ENCODE data around the gene ANKZF1.

Gene ANKZF1

GRCh38 chr2:219228041-219228910, 1.3 kb upstream of the ANKZF1 start:
- no peak for DNase-seq

GRCh38 chr2:219228911-219229304, 698 bp upstream of the ANKZF1 start:
- DNase-seq = no peak

DNA sequence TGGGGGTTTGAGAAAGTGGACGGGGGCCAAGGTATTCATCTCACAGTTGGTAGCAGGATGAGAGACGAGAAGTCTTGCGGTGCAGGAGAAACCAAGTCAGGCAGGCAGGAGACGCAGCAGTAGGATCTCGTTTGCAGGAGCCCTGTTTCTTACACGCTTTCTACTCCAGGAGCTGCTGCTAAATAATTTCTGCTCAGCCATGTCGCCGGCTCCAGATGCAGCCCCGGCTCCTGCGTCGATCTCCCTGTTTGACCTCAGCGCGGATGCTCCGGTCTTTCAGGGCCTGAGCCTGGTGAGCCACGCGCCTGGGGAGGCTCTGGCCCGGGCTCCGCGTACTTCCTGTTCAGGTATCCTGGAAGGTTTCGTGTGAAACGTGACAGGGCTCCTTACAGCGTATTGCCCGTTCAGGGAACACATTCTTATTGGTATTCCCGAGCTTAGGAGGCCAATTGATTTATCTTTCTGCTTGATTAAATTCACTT, 494 bp downstream of the ANKZF1 start:
- DNase-seq = peak; percentile 71 to 79

DNA sequence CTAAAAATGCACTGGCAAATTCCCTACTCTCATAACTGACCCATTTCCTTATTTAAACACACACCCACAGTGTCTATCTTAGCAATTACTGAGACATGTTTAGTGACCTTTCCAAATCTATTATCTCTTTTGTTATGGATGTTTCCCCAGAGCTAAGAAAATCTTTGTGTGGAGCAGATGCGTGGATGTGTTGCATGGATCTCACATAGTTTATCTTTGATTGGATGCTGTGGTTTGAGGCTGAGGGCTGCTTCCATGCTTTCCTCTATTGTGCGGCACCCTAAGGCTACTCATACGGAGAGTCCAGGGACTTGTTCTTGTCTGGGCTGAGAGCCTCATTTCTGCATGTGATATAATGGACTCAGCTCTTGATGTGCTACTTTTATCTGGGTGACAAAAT, 4.7 kb downstream of the ANKZF1 start:
- DNase-seq = no peak

- no peak for DNase-seq
Measured at GRCh38 chr2:219243291-219243761, 13.7 kb downstream of the ANKZF1 start.

DNA sequence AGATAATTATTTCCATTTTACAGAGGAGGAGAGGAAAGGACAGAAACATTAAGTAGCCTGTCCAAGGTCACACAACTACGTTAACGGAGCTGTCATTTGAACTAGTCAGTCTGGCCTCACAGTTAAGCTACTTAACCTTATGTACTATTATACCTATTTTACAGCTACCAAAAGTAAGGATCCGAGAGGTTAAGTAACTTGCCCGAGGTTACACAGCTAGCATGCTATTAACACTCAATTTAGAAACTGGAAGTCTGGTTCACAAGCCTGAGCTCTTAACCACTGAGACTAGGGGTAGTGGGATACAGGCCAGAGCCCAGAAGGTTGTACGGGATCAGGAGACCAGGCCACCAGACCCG, 15.2 kb downstream of the ANKZF1 start:
- DNase-seq = no peak

GRCh38 chr2:219245148-219245898, 15.7 kb downstream of the ANKZF1 start, which contains the start of the genes GLB1L and STK16:
Gene GLB1L, minus strand, starts transcription at chr2:219245444. Its CDS starts 1,871 bp downstream, at chr2:219243573.
Gene STK16, plus strand, starts transcription at chr2:219245479. Its CDS starts 521 bp downstream, at chr2:219246000.
- peak; percentile 93 to 94 for DNase-seq

GRCh38 chr2:219245899-219246230, 16.3 kb downstream of the ANKZF1 start:
- DNase-seq = no peak

GRCh38 chr2:219246559-219246958, 17.0 kb downstream of the ANKZF1 start:
- DNase-seq = no peak

- peak; percentile 62 to 70 for DNase-seq
Measured at GRCh38 chr2:219247678-219248642, 18.4 kb downstream of the ANKZF1 start.

GRCh38 chr2:219248845-219249202, 19.2 kb downstream of the ANKZF1 start:
- DNase-seq = no peak

- DNase-seq = peak; percentile 45 to 65
Measured at GRCh38 chr2:219249203-219249980, 19.8 kb downstream of the ANKZF1 start.

DNA sequence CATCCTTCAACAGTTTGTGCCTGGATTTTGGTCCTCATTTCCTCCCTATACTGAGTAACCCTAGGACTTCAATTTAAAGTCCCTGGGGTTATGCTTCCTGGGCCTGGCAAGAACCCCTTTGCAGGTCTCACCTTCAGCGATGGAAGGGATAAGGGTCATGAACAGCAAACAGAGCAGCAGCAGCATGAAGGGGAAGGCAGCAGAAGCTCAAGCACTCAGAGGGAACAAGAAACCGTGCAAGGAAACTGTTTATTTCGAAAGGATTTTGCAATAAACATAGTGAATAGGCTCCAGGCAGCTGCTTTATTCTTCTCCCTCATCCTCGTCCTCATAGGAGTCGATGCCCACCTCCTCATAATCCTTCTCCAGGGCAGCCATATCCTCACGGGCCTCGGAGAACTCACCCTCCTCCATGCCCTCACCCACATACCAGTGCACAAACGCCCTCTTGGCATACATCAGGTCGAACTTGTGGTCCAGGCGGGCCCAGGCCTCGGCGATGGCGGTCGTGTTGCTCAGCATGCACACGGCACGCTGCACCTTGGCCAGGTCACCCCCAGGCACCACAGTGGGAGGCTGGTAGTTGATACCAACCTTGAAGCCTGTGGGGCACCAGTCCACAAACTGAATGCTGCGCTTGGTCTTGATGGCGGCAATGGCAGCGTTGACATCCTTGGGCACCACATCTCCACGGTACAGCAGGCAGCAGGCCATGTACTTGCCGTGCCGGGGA, 20.6 kb downstream of the ANKZF1 start:
- DNase-seq = no peak

DNA sequence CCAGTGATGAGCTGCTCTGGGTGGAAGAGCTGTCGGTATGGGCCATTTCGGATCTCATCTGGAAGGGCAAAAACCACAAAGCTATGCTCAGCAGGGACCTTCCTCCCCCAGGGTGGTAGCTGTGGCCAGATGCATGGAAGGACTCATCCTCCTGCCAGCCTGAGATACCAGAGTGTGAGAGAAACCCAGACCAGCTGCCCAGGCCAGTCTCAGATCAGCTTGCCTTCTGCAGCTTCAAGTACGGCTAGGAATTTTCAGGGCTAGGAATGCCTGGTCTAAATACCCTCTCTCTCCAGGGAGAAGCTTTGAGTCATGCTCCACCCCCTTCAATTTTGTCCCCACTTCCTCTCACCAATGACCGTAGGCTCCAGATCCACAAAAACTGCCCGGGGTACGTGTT, 22.1 kb downstream of the ANKZF1 start:
- no peak for DNase-seq

DNA sequence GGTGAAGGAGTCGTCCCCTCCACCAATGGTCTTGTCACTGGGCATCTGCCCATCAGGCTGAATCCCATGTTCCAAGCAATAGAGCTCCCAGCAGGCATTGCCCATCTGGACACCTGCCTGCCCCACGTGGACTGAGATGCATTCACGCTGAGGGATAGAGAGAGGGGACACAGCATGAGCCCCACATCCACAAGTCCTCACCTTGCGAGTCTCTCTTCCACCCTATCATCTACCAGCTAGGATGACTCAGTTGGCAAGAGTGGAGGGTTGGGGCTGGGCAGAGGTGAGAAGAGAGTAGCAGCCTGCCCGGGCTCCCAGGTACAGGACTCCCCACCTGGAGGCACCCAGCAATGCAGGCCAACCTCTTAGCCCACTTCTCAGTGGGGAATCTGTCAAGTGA, 22.5 kb downstream of the ANKZF1 start:
- peak; percentile 41 to 48 for DNase-seq

GRCh38 chr2:219252570-219252899, 22.9 kb downstream of the ANKZF1 start:
- no peak for DNase-seq

- peak; percentile 64 to 69 for DNase-seq
Measured at GRCh38 chr2:219252900-219253752, 23.5 kb downstream of the ANKZF1 start, which contains the start of gene TUBA4B. Gene TUBA4B, plus strand, starts transcription at chr2:219253243. Its CDS starts 165 bp downstream, at chr2:219253408.

GRCh38 chr2:219253753-219254589, 24.4 kb downstream of the ANKZF1 start, which contains the start of gene TUBA4A:
Gene TUBA4A, minus strand, starts transcription at chr2:219253918. Its CDS starts 60 bp downstream, at chr2:219253858.
- peak; percentile 88 to 90 for DNase-seq
